Activated CD4-positive, CD25-positive, alpha-beta regulatory T cell treated with anti-CD3 and anti-CD28 coated beads, Interleukin-2, amount 50 U/mL, for 16 hours (primary cell): ENCODE results near the gene LPP.

Experiments used
- DNase-seq: peaks from one replicate; pipeline ENCODE4 v3.0.0-alpha.2; 2020; ENCODE audit warnings: low read depth, low spot score

LPP gene

DNA sequence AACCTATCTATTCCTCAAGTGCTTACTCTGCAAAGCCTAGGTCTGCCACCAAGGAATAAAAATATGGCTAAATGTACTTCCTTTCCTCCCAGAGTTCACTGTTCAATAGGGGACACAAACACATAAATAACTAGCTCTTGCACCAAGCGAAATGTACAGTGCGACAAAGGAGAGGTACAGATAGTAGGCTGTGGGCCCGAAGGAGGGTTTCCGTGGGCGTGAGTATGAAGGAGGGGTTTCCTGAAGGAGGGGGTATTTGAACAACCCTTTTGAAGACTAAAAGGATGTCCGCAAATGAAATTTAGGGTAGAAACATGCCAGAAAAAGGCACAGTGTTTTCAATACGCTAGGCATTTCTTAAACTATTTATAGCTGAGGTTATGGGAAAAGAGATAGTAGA lies 207.9 kb downstream of the LPP start:
- DNase-seq = no peak

DNA sequence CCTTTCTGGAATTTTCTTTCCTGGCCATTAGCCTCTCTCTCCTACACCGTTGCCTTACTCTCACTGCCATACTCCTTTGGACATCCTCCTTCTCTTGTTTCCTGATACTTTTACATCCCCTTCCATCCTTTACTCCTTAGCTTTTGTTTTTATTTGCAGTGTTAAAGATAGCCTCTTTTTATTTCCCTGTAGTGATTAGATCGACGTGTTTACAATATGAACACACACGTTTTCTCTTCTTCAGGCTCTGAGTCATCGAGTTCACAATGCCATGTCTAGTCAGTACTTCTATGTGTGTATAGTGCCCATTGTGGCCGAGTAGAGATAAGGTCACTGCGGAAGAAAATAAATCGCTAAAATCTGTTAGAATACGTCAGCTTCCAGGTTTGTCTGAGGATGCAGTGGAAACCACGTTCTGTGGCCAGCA lies 208.5 kb downstream of the LPP start:
- DNase-seq = no peak

DNA sequence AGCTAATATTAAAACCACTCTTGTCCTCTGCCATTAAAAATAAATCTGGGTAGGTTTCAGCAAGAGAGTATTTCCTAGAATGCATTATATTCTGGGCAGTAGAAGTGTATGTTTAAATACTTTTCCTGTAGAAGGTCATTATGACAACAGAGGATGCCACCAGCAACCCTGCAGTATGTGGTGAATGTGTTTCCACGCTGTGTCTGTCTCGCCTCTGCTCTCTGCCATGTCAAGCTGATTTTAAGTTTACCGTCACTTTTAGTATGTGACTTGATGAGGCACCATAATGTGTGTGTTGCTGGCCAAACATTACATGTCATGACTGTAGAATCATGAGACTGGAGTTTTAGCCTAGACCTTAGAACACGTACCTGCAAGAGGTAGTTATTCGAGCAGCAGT lies 211.2 kb downstream of the LPP start:
- DNase-seq = no peak

DNA sequence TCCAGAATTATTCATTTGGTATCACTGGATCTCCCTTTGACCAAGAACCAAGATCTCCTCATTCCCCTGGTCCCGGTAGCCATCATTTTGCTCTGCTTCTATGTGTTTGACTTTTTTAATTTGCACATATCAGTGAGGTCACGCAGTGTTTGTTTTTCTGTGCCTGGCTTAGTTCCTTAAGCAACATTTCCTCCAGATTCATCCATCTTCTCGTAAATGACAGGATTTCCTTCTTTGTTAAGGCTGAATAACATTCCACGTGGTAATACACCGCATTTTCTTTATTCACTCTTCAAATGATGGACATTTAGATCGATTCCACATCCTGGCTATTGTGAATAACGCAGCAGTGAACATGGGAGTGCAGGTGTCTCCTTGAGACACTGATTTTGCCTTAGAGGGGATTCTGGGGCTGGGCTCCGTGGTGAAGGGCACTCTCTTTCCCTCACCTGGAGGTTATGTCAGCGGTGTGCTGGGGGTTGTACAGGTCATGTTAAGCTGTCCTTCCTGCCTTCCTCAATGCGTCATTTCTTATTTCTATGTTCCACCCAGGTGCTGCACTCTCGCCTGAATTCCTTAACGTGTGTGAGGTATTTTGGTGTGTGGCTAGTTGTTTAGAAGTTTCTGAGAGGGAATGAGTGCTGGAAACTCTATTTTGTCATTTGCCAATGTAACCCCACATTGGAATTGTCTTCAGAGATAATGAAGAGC lies 212.2 kb downstream of the LPP start:
- no peak for DNase-seq

DNA sequence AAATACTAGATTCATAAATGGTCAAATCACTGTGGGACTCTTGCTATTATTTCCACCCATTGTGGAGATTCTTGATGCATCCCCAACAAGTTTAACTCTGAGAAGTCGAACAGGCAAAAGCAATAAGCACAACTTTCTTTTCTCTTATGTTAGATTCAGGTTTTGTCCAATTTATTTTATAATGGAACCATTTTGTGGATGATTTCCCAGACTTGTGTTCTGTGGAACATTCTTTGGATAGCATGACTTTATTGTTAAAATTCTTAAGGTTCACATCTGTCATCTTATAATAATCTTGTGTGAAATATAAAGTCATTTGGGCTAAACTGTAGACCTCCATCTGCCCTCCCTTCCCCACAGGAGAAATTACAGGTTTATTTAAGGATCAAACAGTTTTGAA lies 213.7 kb downstream of the LPP start:
- no peak for DNase-seq

DNA sequence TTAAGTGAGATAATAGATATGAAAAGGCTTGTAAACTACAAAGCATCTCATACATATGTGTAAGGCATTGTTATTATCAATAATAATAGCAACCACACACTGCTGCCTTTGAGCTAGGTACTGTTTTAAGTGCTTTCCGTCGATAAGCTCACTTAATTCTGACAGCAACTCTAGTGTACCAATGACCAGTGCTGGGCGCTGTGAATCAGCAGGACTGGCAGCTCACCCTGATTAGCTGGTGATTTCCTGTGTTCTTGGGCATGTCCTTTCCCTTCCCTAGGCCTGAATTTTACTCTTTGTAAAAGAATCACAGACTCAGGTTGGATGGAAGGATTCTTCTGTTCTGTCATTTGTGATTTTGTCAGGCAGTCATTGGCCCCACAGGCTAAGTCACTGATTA lies 215.6 kb downstream of the LPP start:
- DNase-seq = no peak

DNA sequence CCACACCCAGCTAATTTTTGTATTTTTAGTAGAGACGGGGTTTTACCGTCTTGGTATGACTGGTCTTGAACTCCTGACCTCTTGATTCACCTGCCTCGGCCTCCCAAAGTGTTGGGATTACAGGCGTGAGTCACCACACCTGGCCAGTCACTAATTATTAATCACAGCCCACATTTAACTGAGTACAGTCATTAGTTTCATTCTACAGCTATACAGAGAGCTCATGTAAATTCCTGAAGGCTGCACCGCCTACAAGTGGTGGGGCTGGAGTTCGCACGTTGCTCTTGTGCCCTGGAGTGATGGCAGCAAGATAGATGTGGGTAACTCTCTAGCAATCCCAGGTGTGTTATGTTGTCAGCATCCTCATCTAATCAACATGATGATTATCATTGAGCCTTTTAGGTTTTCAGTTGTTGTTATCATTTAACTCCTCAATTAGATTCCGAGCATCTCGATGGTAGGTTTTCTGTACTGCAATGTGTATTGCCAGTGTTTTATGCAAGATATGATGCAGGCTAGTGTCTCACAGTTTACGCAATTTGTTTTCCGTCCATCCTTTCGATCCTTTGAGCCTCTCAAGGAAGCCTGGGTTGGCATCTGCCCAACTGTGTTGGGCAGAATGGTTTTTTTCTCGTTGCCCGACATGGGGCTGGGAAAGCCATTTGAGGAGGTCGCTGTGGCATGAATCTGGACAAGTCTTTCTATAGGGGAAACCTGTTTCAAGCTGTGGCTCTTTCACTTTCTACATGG lies 216.3 kb downstream of the LPP start:
- no peak for DNase-seq

DNA sequence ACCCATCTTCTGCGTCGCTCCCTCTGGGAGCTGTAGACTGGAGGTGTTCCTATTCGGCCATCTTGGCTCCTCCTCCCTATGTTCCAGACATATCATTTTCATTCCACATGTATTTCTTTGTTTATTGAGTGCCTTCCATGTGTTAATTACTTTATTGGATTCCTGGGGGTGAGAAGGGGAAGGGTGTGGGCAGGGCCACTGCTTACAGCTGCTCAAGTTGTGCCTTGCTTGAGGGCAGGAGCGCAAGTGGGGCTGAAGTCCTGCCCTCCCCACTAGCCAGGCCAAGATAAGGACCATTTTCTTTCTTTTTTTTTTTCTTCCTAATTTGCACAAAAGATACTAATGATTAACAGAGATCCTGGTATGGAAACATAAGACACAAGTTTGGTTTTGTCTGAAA lies 224.8 kb downstream of the LPP start:
- no peak for DNase-seq

DNA sequence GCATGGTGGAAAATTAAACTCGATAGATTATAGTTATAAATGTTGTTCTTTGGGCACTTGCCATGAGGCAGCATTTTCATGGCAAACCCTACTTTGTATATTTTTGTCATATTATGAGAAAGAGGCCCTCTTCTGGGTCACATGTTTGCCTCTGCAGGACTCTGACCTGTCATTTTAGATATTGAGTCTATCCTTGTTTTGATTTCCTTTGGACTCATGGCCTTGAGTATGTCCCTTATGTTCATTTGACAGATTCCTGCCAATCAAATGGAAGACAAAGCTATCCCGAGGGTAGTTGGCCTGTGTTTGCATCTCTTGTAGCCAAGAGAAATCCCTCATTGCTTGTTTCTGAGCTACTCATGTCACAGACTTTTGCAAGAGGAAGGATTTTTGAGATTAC lies 226.3 kb downstream of the LPP start:
- DNase-seq = no peak

DNA sequence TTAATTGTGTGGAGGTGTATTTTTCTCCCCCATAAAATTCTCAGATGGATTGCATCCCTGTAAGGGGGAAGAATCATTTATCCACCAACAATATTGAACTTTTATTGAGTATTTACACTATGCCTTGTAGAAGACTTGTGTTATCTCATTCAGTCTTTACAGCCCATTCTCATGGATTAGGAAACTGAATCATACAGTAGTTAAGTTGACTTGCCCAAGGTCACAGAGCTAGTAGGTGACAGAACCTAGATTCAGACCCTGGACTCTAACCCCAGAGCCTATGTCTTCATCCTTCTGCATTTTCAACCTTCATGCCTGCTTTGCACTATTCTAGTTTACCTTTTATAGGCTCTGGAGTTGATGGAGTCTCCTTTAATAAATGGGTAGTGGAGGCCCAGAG lies 226.8 kb downstream of the LPP start:
- no peak for DNase-seq

DNA sequence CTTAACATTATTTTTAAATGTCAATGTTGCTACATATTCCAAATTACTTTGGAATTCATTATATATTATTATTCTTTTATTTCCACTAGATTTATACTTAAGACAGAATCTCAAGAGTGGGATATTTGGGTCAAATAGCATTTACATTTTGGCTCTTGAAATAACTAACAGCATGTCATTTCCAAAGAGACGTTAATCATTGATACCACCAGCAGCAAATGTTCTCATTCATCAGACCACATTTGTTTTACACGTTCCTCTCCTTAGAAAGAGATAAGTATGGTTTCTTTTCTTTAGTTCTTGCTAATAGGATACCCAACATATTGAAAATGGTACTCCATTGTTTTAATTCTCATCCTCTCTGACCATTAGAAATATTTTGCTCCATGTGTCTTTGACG lies 229.8 kb downstream of the LPP start:
- no peak for DNase-seq

DNA sequence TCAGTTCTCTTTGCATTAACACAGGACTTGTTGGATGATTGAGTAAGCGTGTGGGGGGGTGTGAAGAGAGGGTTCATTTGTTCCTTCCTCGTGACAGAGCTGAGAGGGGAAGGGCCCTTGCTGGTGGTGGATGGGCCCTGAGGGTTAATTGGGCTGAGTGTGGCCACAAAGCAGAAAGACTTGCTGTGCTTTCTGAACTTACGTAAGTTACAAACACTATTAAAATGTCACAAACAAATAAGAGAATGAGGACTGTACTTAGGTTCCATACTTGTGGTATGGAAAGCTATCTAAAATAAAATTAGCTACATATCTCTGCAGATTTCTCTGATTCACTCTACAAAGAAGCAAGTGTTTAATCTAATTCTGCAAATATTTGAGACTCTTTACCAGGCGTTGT lies 231.3 kb downstream of the LPP start:
- DNase-seq = no peak

DNA sequence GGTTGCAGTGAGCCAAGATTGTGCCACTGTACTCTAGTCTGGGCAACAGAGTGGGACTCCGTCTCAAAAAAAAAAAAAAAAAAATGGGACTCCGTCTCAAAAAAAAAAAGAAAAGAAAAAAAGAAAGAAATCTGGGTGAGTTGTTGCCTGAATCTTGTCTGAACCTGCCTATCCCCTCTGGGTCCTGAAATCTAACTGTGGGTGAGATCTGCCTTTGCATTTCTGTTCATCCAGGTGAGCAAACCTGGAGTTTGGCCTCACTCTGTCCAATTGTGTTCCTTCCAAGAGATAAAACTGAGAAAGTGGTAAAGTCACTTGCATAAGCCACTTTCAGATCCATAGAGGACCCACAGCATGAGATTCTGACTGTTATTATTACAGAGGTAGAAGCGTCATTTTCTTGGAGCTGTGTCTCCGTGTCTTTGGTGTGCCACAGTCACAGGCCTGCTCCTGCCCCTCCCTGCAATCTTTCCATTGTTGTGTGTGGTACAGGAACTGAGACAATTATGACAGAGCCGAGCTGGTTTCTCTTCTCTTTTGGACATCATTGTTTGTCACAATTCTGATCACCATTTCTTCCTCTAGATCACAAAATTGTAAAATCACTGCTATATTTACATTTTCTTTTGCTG lies 235.9 kb downstream of the LPP start:
- no peak for DNase-seq

DNA sequence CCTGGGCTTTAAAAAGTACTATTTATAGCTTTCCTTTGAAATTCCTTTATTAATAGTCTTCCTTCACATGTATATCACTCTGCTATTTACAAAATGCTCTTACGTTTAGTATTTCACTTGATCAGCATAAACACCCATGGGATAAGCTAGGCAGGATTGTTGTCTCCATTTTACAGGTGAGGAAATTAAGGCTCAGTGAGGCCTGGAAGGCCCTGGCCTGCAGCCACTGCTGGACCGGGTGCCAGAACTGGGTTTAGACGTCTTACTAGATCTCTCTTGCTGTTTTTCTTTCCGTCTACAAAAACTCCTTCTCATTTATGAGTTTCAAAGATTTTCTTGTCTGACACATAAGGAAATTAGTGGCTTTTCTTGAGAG lies 236.4 kb downstream of the LPP start:
- no peak for DNase-seq

DNA sequence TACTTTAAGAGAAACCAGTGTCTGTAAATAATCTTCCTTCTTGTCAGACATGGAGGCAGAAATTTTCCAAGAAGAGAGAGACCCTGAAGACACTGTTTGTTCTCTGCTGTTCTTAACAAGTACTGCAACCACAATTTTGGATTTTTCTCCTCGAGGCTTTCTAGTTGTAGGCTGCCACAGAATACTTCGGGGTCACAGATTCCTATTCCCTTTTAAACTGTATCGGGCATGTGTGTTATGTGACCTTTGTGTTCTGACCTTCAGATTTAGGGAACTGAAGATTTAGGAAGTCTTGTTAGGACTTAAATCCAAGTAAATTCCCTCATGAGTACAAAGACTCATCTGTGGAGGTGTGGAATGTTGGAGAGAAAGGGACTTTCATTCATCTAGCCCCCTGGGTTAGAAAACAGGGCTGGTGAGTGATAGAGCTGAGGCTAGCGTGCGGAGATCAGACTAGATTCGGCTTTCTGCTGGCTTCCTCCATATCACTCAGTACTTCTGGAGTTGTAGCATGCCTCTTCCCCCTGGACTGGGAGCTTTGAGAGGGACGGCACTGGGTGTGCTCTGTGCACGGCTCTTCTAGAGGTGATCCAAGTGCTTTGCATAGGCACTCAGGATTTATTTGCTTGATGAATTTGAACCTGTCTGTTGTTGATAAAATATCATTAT lies 237.0 kb downstream of the LPP start:
- no peak for DNase-seq

DNA sequence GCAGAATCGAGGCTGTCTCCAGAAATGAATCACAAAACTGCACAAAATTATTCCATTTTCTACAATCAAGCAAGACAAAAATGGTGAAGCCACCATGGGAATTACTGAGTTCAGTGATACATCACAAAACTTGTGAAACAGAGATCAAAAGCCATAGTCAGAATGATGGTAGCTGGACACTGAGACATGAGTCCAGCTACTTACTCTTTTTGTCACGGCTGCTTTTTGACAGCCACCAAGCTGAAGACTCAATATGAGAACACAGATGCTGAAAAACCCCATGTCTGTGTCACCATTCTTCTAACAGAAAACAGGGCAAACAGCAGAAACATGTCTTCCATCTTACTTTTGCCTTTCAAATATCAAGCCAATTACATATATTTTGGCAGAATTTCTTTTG lies 237.6 kb downstream of the LPP start:
- DNase-seq = no peak

DNA sequence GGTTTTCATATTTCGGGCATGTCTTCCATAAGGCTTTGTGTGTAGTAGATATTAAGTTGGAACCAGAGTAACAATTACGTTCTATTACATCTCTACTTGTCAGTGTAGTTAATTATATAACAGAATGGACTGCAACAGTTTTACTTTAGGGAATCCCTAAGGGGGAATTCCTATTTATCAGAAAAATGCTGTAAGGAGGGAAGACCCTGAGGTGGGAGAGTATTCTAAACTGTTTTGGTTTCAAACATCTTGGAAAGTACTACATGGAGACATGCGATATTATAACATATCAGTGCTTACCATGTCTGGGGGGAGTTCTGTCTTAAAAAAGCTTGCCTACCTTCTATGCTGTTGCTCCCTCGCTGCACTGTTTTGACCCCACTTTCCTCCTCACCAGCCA lies 238.1 kb downstream of the LPP start:
- no peak for DNase-seq

DNA sequence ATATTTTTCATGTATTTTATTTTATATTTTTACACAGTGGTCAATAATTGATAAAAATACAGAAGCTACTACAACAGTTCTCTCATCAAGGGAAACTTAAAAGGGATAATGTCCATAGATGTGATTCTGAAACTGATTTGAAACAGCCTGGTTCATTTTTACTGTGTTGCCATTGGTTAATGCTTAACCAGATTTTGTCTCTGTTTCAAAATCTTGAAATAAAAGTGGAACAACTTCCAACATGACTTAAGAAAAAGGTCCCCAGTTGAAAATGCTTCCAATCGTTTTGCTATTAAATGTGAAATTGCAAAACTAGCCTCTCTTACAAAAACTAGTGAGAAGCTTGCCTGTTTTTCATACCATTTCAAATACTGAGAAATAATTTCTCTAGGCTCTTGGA lies 240.7 kb downstream of the LPP start:
- no peak for DNase-seq

DNA sequence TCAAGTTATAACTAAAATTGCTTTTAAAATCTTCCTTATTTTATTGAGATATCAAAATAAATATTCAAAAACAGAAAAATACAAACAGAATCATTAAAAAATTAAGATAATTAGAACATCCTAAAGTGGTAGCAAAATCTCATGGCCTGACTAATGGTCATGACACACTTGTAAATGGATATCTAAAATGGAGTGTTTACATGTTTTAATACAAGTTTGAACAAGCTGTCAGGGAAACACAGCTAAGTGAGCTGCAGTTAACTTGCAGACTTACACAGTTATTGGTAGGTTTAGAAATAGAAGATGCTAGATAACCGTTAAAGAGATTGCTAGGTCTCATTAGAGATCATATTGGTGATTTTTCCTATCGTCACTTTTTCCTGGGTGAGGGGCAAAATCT lies 242.3 kb downstream of the LPP start:
- no peak for DNase-seq

DNA sequence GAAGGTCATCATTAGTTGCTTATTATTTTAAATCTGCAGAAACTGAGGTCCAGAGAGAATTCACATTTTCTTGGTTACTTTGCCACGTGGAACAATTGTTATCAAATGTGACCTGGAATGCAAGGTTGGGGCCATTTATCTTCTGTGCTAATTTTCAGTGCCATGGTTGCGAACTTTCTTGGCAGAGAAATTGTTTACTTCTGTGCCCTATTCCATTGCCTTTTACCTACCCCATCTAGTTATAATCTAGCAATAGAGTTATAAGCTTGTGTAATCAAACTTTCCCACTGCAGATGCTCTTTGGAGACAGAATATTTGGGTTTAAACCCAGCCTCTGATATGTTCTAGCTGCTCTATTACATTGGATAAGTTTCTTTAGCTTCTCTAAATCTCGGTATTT lies 242.9 kb downstream of the LPP start:
- DNase-seq = no peak

DNA sequence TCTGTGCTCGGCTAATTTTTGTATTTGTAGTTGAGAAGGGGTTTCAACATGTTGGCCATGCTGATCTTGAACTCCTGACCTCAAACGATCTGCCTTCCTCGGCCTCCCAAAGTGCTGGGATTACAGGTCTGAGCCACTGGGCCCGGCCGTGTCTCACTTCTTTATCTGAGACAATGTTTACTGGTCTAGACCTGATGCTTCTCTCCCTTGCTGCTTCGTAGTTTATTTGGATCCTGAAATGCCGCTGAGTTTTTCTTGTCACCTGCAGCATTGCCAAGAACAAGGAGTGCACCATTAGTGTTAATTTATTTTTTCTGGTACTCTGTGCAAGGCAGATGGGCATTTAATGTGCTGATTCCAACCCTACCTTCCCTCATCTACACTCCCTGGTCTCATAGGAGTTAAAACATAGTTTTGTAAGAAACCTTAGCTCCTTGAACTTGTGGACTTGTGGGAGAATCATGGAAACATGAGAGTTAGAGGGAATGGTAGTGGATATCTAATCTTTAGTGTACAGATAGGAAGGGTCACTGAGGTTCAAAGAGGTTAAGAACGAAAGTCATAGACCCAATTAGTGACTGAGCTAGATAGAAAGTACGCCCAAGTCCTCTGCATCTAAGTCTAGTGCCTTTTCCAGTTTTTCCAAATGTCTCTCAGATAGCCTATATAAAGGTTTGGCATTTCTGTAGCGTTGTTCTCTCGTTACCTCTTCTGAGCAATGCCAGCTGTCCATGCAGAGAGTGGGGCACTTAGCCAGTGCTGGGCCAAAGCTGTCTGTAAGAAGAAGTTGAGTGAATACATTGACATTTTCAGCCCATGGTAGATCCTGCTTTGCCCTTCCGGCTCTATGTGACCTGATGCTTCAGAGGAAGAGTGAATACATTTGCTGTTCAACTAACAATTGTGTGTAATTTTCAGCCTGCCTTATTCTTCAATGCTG lies 244.1 kb downstream of the LPP start:
- DNase-seq = no peak
